Neural cell (in vitro differentiated cells): ENCODE data around the gene RANGAP1. TPM values are rescaled to one million over a fixed set of nuclear protein-coding genes. Genes with fewer than 3 reads are reported as not detected.
A peak's percentile ranks its signal among the peaks of the same experiment; 100 is the strongest.

Experiments used
- H2AFZ ChIP-seq: fragments of 200-600, 300-800 bp; sonication (generic), shearing (Covaris generic); 2 replicates; pipeline ENCODE4 v1.6.0; 2014; ENCODE audit warnings: low read depth, mild to moderate bottlenecking, antibody characterized with exemption, low read length, moderate library complexity
- H3F3A ChIP-seq: fragments of 200-600 bp; shearing (Covaris generic); 2 replicates; pipeline ENCODE4 v1.6.1; 2016; ENCODE audit warnings: mild to moderate bottlenecking, moderate library complexity, mixed read lengths, antibody characterized with exemption, low read length; ENCODE audit not compliant: insufficient read depth, poor library complexity, severe bottlenecking
- H3K27ac ChIP-seq: fragments of 200-600, 300-800 bp; sonication (generic), shearing (Covaris generic); 2 replicates; pipeline ENCODE4 v1.5.1; 2014; ENCODE audit warnings: mild to moderate bottlenecking, low read length, moderate library complexity
- H3K27me3 ChIP-seq: fragments of 300-800, 200-600 bp; sonication (generic), shearing (Covaris generic); 2 replicates; pipeline ENCODE4 v1.6.0; 2014; ENCODE audit warnings: mild to moderate bottlenecking, low read depth, low read length, moderate library complexity; ENCODE audit not compliant: insufficient read depth
- H3K36me3 ChIP-seq: fragments of 300-800, 200-600 bp; sonication (generic), shearing (Covaris generic); 2 replicates; pipeline ENCODE4 v1.5.1; 2014; ENCODE audit warnings: mild to moderate bottlenecking, antibody characterized with exemption, low read length, moderate library complexity; ENCODE audit not compliant: insufficient read depth
- H3K4me2 ChIP-seq: fragments of 300-800, 200-600 bp; sonication (generic), shearing (Covaris generic); 2 replicates; pipeline ENCODE4 v1.6.0; 2014; ENCODE audit warnings: mild to moderate bottlenecking, low read length
- H3K4me3 ChIP-seq: fragments of 300-800, 200-600 bp; sonication (generic), shearing (Covaris generic); 2 replicates; pipeline ENCODE4 v1.5.1; 2014; ENCODE audit warnings: mild to moderate bottlenecking, low read length, moderate library complexity
- H3K79me2 ChIP-seq: fragments of 200-600 bp; shearing (Covaris generic); replicated peaks from 2 replicates; pipeline ENCODE4 v1.6.0; 2014; ENCODE audit warnings: mild to moderate bottlenecking, low read length, moderate library complexity; ENCODE audit not compliant: insufficient read depth
- H3K9ac ChIP-seq: fragments of 300-800, 200-600 bp; sonication (generic), shearing (Covaris generic); 2 replicates; pipeline ENCODE4 v1.6.1; 2016; ENCODE audit warnings: mild to moderate bottlenecking, low read length, mixed read lengths
- H3K9me2 ChIP-seq: fragments of 200-600 bp; shearing (Covaris generic); 2 replicates; pipeline ENCODE4 v1.6.1; 2016; ENCODE audit warnings: mild to moderate bottlenecking, low read length, mixed read lengths; ENCODE audit not compliant: insufficient read depth
- H3K9me3 ChIP-seq: fragments of 200-600, 300-800 bp; sonication (generic), shearing (Covaris generic); 2 replicates; pipeline ENCODE4 v1.6.1; 2016; ENCODE audit warnings: mild to moderate bottlenecking, mixed run types, low read length, moderate library complexity, mixed read lengths
- H4K20me1 ChIP-seq: fragments of 200-600 bp; shearing (Covaris generic); 2 replicates; pipeline ENCODE4 v1.6.1; 2016; ENCODE audit warnings: mild to moderate bottlenecking, mixed run types; ENCODE audit not compliant: insufficient read depth
- CTCF ChIP-seq: fragments of 450-650 bp; IDR thresholded peaks from 2 replicates; pipeline ENCODE4 v1.5.1; 2014; ENCODE audit warnings: antibody characterized with exemption, mild to moderate bottlenecking, moderate library complexity; ENCODE audit not compliant: poor library complexity, severe bottlenecking
- EP300 ChIP-seq: fragments of 450-650 bp; conservative IDR thresholded peaks from 2 replicates; pipeline ENCODE4 v1.6.1; 2014; ENCODE audit warnings: antibody characterized with exemption, mild to moderate bottlenecking, moderate library complexity; ENCODE audit not compliant: poor library complexity, severe bottlenecking
- EZH2 ChIP-seq: fragments of 200-600, 300-800 bp; shearing (Covaris generic), sonication (generic); IDR thresholded peaks from 2 replicates; pipeline ENCODE4 v1.6.1; 2014; ENCODE audit warnings: antibody characterized with exemption, low read length, borderline replicate concordance, mild to moderate bottlenecking; ENCODE audit not compliant: insufficient read depth, poor library complexity, severe bottlenecking
- MXI1 ChIP-seq: fragments of 450-650 bp; conservative IDR thresholded peaks from 2 replicates; pipeline ENCODE4 v1.6.1; 2014; ENCODE audit warnings: antibody characterized with exemption, mild to moderate bottlenecking; ENCODE audit not compliant: poor library complexity, severe bottlenecking
- POLR2AphosphoS5 ChIP-seq: IDR thresholded peaks from 2 replicates; pipeline ENCODE4 v1.6.1; 2012
- RAD21 ChIP-seq: fragments of 450-650 bp; conservative IDR thresholded peaks from 2 replicates; pipeline ENCODE4 v1.6.1; 2014; ENCODE audit warnings: antibody characterized with exemption, mild to moderate bottlenecking, moderate library complexity
- SMC3 ChIP-seq: fragments of 450-650 bp; conservative IDR thresholded peaks from 2 replicates; pipeline ENCODE4 v1.6.1; 2014; ENCODE audit warnings: antibody characterized with exemption, mild to moderate bottlenecking, moderate library complexity; ENCODE audit not compliant: poor library complexity
- TAF1 ChIP-seq: IDR thresholded peaks from 2 replicates; pipeline ENCODE4 v1.6.1; 2012; ENCODE audit warnings: low read depth
- polyA minus RNA-seq: library from RNA; depleted of rRNA, polyadenylated mRNA; stranded (reverse); fragments of >200 nt; gene quantifications from 2 replicates; pipeline ENCODE4 v1.2.3, GENCODE V29; 2014
- polyA plus RNA-seq: library from polyadenylated mRNA; depleted of rRNA; stranded (reverse); fragments of >200 nt; gene quantifications from 2 replicates; pipeline ENCODE4 v1.2.3, GENCODE V29; 2014
- TF ChIP-seq, protein P1 (sequence below): IDR thresholded peaks from 2 replicates; pipeline ENCODE4 v1.6.1; 2012; ENCODE audit warnings: borderline replicate concordance

Gene RANGAP1, protein sequence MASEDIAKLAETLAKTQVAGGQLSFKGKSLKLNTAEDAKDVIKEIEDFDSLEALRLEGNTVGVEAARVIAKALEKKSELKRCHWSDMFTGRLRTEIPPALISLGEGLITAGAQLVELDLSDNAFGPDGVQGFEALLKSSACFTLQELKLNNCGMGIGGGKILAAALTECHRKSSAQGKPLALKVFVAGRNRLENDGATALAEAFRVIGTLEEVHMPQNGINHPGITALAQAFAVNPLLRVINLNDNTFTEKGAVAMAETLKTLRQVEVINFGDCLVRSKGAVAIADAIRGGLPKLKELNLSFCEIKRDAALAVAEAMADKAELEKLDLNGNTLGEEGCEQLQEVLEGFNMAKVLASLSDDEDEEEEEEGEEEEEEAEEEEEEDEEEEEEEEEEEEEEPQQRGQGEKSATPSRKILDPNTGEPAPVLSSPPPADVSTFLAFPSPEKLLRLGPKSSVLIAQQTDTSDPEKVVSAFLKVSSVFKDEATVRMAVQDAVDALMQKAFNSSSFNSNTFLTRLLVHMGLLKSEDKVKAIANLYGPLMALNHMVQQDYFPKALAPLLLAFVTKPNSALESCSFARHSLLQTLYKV
- polyA plus RNA-seq (48.6 and 57.0 TPM in 2 replicates), polyA minus RNA-seq (48.6 and 59.6 TPM in 2 replicates)

- Histone ChIP-seq H3K9ac (peak within 1 kb of the TSS; percentile 77), H3K27me3 (no peaks in the 10 kb centered on the region), H3K9me3 (no peaks in the 10 kb centered on the region), H3K9me2 (no peaks in the 10 kb centered on the region), H2AFZ (peak within 1 kb of the TSS; percentile 31), H3K4me3 (peak within 1 kb of the TSS; percentile 87), H3K4me2 (peak within 1 kb of the TSS; percentile 76), H3K79me2 (peaks cover 11% of the 10 kb centered on the region), H4K20me1 (no peaks in the 10 kb centered on the region), H3F3A (no peaks in the 10 kb centered on the region), H3K27ac (peak within 1 kb of the TSS; percentile 76), H3K36me3 (no peaks in the 10 kb centered on the region)
- peak; percentile 100 for TF ChIP-seq MXI1
- TF ChIP-seq RAD21, result no peak
- TF ChIP-seq, protein P1, sequence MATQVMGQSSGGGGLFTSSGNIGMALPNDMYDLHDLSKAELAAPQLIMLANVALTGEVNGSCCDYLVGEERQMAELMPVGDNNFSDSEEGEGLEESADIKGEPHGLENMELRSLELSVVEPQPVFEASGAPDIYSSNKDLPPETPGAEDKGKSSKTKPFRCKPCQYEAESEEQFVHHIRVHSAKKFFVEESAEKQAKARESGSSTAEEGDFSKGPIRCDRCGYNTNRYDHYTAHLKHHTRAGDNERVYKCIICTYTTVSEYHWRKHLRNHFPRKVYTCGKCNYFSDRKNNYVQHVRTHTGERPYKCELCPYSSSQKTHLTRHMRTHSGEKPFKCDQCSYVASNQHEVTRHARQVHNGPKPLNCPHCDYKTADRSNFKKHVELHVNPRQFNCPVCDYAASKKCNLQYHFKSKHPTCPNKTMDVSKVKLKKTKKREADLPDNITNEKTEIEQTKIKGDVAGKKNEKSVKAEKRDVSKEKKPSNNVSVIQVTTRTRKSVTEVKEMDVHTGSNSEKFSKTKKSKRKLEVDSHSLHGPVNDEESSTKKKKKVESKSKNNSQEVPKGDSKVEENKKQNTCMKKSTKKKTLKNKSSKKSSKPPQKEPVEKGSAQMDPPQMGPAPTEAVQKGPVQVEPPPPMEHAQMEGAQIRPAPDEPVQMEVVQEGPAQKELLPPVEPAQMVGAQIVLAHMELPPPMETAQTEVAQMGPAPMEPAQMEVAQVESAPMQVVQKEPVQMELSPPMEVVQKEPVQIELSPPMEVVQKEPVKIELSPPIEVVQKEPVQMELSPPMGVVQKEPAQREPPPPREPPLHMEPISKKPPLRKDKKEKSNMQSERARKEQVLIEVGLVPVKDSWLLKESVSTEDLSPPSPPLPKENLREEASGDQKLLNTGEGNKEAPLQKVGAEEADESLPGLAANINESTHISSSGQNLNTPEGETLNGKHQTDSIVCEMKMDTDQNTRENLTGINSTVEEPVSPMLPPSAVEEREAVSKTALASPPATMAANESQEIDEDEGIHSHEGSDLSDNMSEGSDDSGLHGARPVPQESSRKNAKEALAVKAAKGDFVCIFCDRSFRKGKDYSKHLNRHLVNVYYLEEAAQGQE, result peak; percentile 38
- TF ChIP-seq EP300, result peak; percentile 23
- TF ChIP-seq POLR2AphosphoS5, result peak; percentile 85
- no peak for TF ChIP-seq EZH2
- TF ChIP-seq SMC3, result peak; percentile 49
- peak; percentile 59 for TF ChIP-seq CTCF
These were observed at the start of gene RANGAP1 for GRCh38 chr22:41285820-41286638. Gene RANGAP1, minus strand, starts transcription at chr22:41286187. Its CDS starts 5,143 bp downstream, at chr22:41281044.

- H3K79me2 ChIP-seq, result no peaks in the 10 kb centered on the region
- H3K36me3 ChIP-seq, result peaks cover 7% of the 10 kb centered on the region
- no peaks in the 10 kb centered on the region for H3K27me3 ChIP-seq
- H3K27ac ChIP-seq, result no peak overlapping the region
- TF ChIP-seq MXI1 (no peak), RAD21 (no peak), POLR2AphosphoS5 (no peak), CTCF (no peak), TAF1 (no peak), EP300 (no peak), SMC3 (no peak), EZH2 (no peak)
- TF ChIP-seq, protein P1, result no peak
- no peaks in the 10 kb centered on the region for H3K9me2 ChIP-seq
- no peak overlapping the region for H2AFZ ChIP-seq
- H3K4me3 ChIP-seq, result no peak overlapping the region
- no peaks in the 10 kb centered on the region for H3K9me3 ChIP-seq
- no peaks in the 10 kb centered on the region for H3F3A ChIP-seq
- no peak overlapping the region for H3K9ac ChIP-seq
- no peak overlapping the region for H3K4me2 ChIP-seq
- H4K20me1 ChIP-seq, result no peaks in the 10 kb centered on the region
These were observed 49.1 kb upstream of the RANGAP1 start for GRCh38 chr22:41334951-41335635.
